Gastroesophageal sphincter (tissue), 4 donors: ENCODE results near the gene PERP. TPM values are rescaled to one million over a fixed set of nuclear protein-coding genes. Genes with fewer than 3 reads are reported as not detected.

Source experiments
- ATAC-seq: fragments of 150-250 bp; one replicate; pipeline ENCODE4 v1.9.1; 2016; ENCODE audit warnings: mild to moderate bottlenecking, moderate library complexity
- H3K27ac ChIP-seq, 4 donors: fragments of 200-600 bp; sonication (generic) in 3 of 4; 1 replicate in 3 of 4; 2 replicates in 1 of 4; pipeline ENCODE4 v1.5.1; 2016 to 2019
- H3K27me3 ChIP-seq: fragments of 200-600 bp; sonication (generic); one replicate; pipeline ENCODE4 v1.5.1; 2019
- H3K36me3 ChIP-seq, 2 donors: fragments of 200-600 bp; sonication (generic); one replicate each; pipeline ENCODE4 v1.5.1; 2019; ENCODE audit warnings: control low read depth in 1 of 2
- H3K4me1 ChIP-seq, 3 donors: fragments of 200-600 bp; sonication (generic); 1 replicate in 2 of 3; 2 replicates in 1 of 3; pipeline ENCODE4 v1.5.1; 2016 to 2019; ENCODE audit warnings: control low read depth in 2 of 3
- H3K4me3 ChIP-seq, 2 donors: fragments of 200-600 bp; sonication (generic); one replicate each; pipeline ENCODE4 v1.5.1; 2019; ENCODE audit warnings: mild to moderate bottlenecking in 1 of 2, moderate library complexity in 1 of 2
- H3K9me3 ChIP-seq, 3 donors: fragments of 200-600 bp; sonication (generic); one replicate each; pipeline ENCODE4 v1.5.1; 2017 to 2019; ENCODE audit warnings: control low read depth in 2 of 3
- CTCF ChIP-seq, 4 experiments: fragments of 200-600 bp in 2 of 4; fragments of 450-650 bp in 2 of 4; sonication (generic) in 1 of 4; IDR thresholded peaks; one replicate each; pipeline ENCODE4 v1.5.1; 2017 to 2019; ENCODE audit warnings: antibody characterized with exemption in 4 of 4, mild to moderate bottlenecking in 2 of 4, moderate library complexity in 2 of 4
- EP300 ChIP-seq: sonication (generic); formaldehyde crosslinking; IDR thresholded peaks from one replicate; pipeline ENCODE4 v1.6.1; 2017; ENCODE audit warnings: antibody characterized with exemption, mild to moderate bottlenecking
- POLR2A ChIP-seq, 2 donors: fragments of 450-650 bp; IDR thresholded peaks; one replicate each; pipeline ENCODE4 v1.6.1; 2017; ENCODE audit warnings: antibody characterized with exemption in 2 of 2, mild to moderate bottlenecking in 2 of 2, moderate library complexity in 1 of 2
- POLR2AphosphoS5 ChIP-seq: sonication (generic); formaldehyde crosslinking; IDR thresholded peaks from one replicate; pipeline ENCODE4 v1.6.1; 2017; ENCODE audit warnings: antibody characterized with exemption
- WGBS, 2 donors: methylation state at CpG; one replicate each; pipeline ENCODE4 v1.1.5; 2018; ENCODE audit warnings: low coverage in 1 of 2; 5-methylcytosine and 5-hydroxymethylcytosine counted together
- total RNA-seq, 4 donors: library from RNA; depleted of rRNA; stranded (reverse); fragments of >200 nt; gene quantifications; one replicate each; pipeline ENCODE4 v1.1.0, GENCODE V29; 2016

Gene PERP
- total RNA-seq, 4 donors from 2014 or later = 20.7 to 155 (median 60.6) TPM

GRCh38 chr6:138063726-138064125, 43.5 kb downstream of the PERP start:
- WGBS, 2 donors = 87% methylated on average over 2 of the region's 2 CpGs; no CpG with 5 or more reads in 1 of the 2 donors

GRCh38 chr6:138054982-138055381, 52.2 kb downstream of the PERP start:
- Histone ChIP-seq H3K9me3 (peaks cover 0 to 21% (median 0%) of the 10 kb centered on the region in 3 donors), H3K4me3 (no peak overlapping the region), H3K4me1 (no peaks in the 10 kb centered on the region), H3K27ac (no peak overlapping the region), H3K36me3 (no peaks in the 10 kb centered on the region), H3K27me3 (no peaks in the 10 kb centered on the region)
- WGBS, 2 donors = 42 to 50% methylated on average over 1 of the region's 1 CpG
- no peak for ATAC-seq
- TF ChIP-seq CTCF (IDR thresholded peaks at IDR 0.05) (no peak), EP300 (no peak), POLR2AphosphoS5 (no peak), POLR2A (IDR thresholded peaks at IDR 0.05) (no peak)

More at GRCh38 chr6:138063726-138064125, 43.5 kb downstream of the PERP start:
- Histone ChIP-seq H3K9me3 (no peaks in the 10 kb centered on the region), H3K27ac (no peak overlapping the region), H3K27me3 (no peaks in the 10 kb centered on the region), H3K36me3 (no peaks in the 10 kb centered on the region), H3K4me1 (no peaks in the 10 kb centered on the region), H3K4me3 (no peak overlapping the region)
- ATAC-seq = no peak
- TF ChIP-seq CTCF (IDR thresholded peaks at IDR 0.05) (no peak), POLR2AphosphoS5 (no peak), POLR2A (IDR thresholded peaks at IDR 0.05) (no peak), EP300 (no peak)

- Histone ChIP-seq H3K9me3 (peaks cover 0 to 21% (median 0%) of the 10 kb centered on the region in 3 donors), H3K4me1 (no peaks in the 10 kb centered on the region), H3K36me3 (no peaks in the 10 kb centered on the region), H3K27ac (no peak overlapping the region), H3K4me3 (no peak overlapping the region), H3K27me3 (no peaks in the 10 kb centered on the region)
- no peak for TF ChIP-seq EP300
- no peak for TF ChIP-seq POLR2AphosphoS5
- no peak for TF ChIP-seq CTCF (IDR thresholded peaks at IDR 0.05)
- TF ChIP-seq POLR2A (IDR thresholded peaks at IDR 0.05) = no peak
- 70% methylated on average over 1 of the region's 3 CpGs; no CpG with 5 or more reads in 1 of the 2 donors for WGBS, 2 donors
- ATAC-seq = no peak
Observed at GRCh38 chr6:138052783-138053182, 54.4 kb downstream of the PERP start.

GRCh38 chr6:138044972-138045371, 62.2 kb downstream of the PERP start:
- Histone ChIP-seq H3K27me3 (no peaks in the 10 kb centered on the region), H3K27ac (no peak overlapping the region), H3K4me1 (no peaks in the 10 kb centered on the region), H3K9me3 (peaks cover 0 to 8% (median 0%) of the 10 kb centered on the region in 3 donors), H3K4me3 (no peak overlapping the region), H3K36me3 (no peaks in the 10 kb centered on the region)
- WGBS, 2 donors = 29% methylated on average over 1 of the region's 1 CpG; no CpG with 5 or more reads in 1 of the 2 donors
- TF ChIP-seq POLR2AphosphoS5 (no peak), CTCF (IDR thresholded peaks at IDR 0.05) (no peak), POLR2A (IDR thresholded peaks at IDR 0.05) (no peak), EP300 (no peak)
- ATAC-seq = no peak

- Histone ChIP-seq H3K27me3 (no peaks in the 10 kb centered on the region), H3K4me3 (no peak overlapping the region), H3K9me3 (peaks cover 0 to 8% (median 0%) of the 10 kb centered on the region in 3 donors), H3K4me1 (no peaks in the 10 kb centered on the region), H3K36me3 (no peaks in the 10 kb centered on the region), H3K27ac (no peak overlapping the region)
- WGBS, 2 donors = 43 to 72% methylated on average over 1 to 4 of the region's 4 CpGs
- TF ChIP-seq CTCF (IDR thresholded peaks at IDR 0.05) = no peak
- TF ChIP-seq POLR2AphosphoS5 = no peak
- no peak for TF ChIP-seq POLR2A (IDR thresholded peaks at IDR 0.05)
- no peak for ATAC-seq
Observed at GRCh38 chr6:138044458-138044857, 62.8 kb downstream of the PERP start.
